Skeletal muscle cell (primary cell): Measurements from ENCODE around the gene RPUSD3.

Experiments used
- DNase-seq: peaks from one replicate; pipeline ENCODE4 v3.0.0-alpha.2; 2010; ENCODE audit warnings: low read depth
- H3K4me3 ChIP-seq: 2 replicates; pipeline ENCODE4 v1.5.1; 2011; ENCODE audit warnings: low read depth, mild to moderate bottlenecking, control low read depth, low read length, moderate library complexity

RPUSD3 gene

GRCh38 chr3:9809239-9809614 is 34.6 kb downstream of the RPUSD3 start:
- no peak for DNase-seq
- peak overlapping the region; percentile 56 for H3K4me3 ChIP-seq

- no peak overlapping the region for H3K4me3 ChIP-seq
- DNase-seq: no peak
Observed at GRCh38 chr3:9808345-9809037, 35.3 kb downstream of the RPUSD3 start.

GRCh38 chr3:9807981-9808344 is 35.8 kb downstream of the RPUSD3 start:
- DNase-seq: no peak
- H3K4me3 ChIP-seq: no peak overlapping the region

GRCh38 chr3:9806688-9807589 is 36.9 kb downstream of the RPUSD3 start:
- DNase-seq: no peak
- H3K4me3 ChIP-seq: no peak overlapping the region

GRCh38 chr3:9806137-9806536 is 37.7 kb downstream of the RPUSD3 start:
- no peak overlapping the region for H3K4me3 ChIP-seq
- no peak for DNase-seq

- DNase-seq: no peak
Observed at GRCh38 chr3:9804996-9805395, 38.8 kb downstream of the RPUSD3 start.

DNA sequence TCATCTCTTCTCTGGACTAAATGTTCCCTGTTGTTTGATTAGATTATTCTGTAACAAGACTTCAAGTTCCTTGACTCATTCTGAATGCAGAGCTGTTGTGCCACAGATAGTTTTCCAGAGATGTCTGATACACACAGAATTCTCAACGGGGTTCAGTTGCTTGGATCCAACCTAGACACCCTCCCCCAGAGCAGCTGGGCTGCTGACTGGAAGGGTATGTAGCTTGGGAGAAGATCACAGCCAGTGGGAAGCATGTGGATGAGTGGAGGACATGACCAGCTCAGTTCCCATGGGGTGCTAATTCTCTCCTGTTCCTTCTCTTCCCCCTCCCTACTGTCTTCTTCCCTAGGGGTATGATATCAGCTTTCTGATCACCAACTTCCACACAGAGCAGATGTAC is 40.3 kb downstream of the RPUSD3 start:
- DNase-seq: no peak
- no peak overlapping the region for H3K4me3 ChIP-seq

More at GRCh38 chr3:9804996-9805395, 38.8 kb downstream of the RPUSD3 start:
- H3K4me3 ChIP-seq: no peak overlapping the region

DNA sequence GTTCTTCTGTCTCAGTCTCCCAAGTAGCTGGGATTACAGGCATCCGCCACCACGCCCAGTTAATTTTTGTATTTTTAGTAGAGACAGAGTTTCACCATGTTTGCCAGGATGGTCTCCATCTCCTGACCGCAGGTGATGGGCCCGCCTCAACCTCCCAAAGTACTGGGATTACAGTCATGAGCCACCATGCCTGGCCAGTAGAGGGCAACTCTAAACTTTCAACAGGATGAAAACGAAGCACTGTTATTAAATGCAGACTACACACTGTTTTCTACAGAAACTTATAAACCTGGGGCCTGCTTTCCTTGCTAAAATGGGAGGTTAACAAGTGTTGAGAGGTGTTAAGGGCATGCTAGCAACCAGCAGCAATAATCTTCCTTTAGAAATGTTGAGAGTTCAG is 43.3 kb downstream of the RPUSD3 start:
- DNase-seq: no peak
- H3K4me3 ChIP-seq: no peak overlapping the region

DNA sequence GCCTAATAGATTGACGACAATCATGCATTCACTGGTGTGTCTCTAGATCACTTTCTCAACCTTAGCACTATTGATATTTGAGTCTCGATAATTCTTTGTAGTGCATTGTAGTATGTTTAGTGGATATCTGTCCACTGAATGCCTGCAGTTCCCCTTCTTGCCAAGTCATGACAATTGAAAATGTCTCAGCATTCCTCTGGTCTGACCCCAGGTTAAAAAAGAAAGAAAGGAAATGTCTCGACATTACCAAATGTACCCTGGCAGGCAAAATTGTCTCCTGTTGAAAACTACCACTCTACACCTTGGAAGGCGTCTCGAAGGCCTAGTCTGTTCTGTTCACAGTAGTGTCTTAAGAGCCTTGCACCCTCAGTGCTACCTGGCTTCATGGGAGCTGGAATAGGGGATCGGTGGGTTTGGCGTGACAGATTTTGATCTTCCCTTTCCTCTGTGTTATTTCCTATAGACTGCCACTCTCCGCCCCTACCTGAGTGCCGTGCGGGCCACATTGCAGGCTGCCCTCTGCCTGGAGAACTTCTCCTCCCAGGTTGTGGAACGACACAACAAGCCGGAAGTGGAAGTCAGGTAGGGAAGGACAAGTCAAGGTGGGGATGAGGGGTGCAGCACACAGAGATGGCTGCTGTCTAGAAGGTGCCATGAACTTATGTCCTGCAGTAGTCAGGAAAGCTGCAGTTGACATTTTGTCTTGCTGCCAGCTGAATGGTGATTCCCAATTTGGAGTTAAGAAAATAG is 46.4 kb downstream of the RPUSD3 start:
- no peak overlapping the region for H3K4me3 ChIP-seq
- no peak for DNase-seq

- DNase-seq: no peak
Observed at GRCh38 chr3:9795207-9795606, 48.6 kb downstream of the RPUSD3 start.

DNA sequence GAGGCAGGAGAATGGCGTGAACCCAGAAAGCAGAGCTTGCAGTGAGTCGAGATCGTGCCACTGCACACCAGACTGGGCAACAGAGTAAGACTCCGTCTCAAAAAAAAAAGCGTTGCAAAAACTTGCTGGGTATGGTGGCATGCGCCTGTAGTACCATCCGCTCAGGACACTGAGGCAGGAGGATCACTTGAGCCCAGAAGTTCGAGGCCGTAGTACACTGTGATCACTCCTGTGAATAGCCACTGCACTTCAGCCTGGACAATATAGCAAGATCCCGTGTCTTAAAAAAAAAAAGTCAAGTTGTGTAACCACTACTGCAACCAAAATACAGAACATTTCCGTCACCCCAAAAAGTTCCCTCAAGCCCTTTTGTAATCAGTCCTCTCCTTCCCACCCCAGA is 49.4 kb downstream of the RPUSD3 start:
- DNase-seq: no peak
- no peak overlapping the region for H3K4me3 ChIP-seq

More at GRCh38 chr3:9795207-9795606, 48.6 kb downstream of the RPUSD3 start:
- no peak overlapping the region for H3K4me3 ChIP-seq

- no peak for DNase-seq
- H3K4me3 ChIP-seq: peak overlapping the region; percentile 94
Observed at GRCh38 chr3:9793161-9793781, 50.5 kb downstream of the RPUSD3 start.

GRCh38 chr3:9792405-9793160 is 51.2 kb downstream of the RPUSD3 start, which contains the start of the genes ARPC4 and TADA3:
ARPC4 (plus strand) TSS chr3:9793082; CDS start chr3:9793122, 40 bp downstream.
TADA3 (minus strand) TSS chr3:9792473; CDS start chr3:9791466, 1,007 bp downstream.
- DNase-seq: peak; percentile 88
- H3K4me3 ChIP-seq: peak within 1 kb of the TSS; percentile 94

DNA sequence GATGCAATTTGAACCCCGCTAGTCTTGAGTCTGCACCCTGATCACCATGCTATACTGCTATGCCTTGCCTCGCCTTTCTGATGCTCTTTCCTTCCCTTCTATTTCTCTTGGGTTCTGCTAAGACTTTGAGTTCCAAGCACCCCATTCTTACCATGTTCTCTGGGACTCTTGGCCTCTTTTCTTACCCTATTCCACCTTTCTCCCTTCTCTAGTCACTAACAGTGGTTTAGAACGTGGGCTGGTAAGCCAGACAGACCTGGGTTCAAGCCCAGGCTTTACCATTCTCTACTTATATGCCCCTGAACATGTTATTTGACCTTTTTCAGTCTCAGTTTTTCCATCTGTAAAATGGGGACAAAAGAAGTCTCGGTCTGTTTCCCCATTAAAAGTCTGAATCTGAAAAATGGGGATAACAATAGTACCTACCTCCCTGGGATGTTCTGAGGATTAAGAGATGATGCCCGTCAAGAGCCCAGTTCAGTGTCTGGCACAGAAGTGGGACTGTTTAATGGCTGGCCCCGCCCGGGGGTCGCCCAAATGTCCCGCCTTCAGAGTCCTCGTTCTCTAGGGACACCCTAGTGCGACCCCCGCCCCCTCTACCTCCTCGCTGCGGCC is 51.9 kb downstream of the RPUSD3 start:
- peak overlapping the region; percentile 94 for H3K4me3 ChIP-seq
- no peak for DNase-seq

DNA sequence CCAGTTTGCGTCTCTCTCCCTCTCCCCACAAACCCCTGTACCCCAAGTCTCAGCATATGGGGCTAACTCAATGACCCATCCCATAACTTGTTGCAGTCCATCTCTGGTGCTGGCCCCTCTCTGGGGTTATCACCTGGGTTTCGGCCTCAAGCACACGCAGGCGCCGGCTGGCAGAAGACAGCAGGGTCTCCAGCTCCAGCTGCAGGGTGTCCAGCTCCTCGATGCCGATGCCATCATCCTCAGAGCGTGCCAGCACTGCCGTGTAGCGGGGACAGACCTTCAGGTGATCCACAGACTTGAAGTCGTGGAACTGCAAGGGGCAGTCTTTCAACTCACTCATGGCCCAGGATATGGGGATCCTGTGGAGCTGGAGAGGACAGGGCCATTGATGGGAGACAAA is 52.7 kb downstream of the RPUSD3 start:
- no peak for DNase-seq
- no peak overlapping the region for H3K4me3 ChIP-seq
